NCI-H345 treated with DMSO at 0.1 percent for 48 hours (cell line): ENCODE data around the gene B3GNT8.
"Not testable (repeated sequence)": the region's sequence is repeated elsewhere in the genome, so short reads cannot be mapped to it uniquely, and the experiment has no call there.

Source experiments
- DNase-seq: peaks from one replicate; lab custom pipeline; 2025; ENCODE audit not compliant: unreplicated experiment; lab: John Stamatoyannopoulos, UW

Gene B3GNT8

GRCh38 chr19:41416194-41416674, 10.9 kb downstream of the B3GNT8 start:
- no peak for DNase-seq

DNA sequence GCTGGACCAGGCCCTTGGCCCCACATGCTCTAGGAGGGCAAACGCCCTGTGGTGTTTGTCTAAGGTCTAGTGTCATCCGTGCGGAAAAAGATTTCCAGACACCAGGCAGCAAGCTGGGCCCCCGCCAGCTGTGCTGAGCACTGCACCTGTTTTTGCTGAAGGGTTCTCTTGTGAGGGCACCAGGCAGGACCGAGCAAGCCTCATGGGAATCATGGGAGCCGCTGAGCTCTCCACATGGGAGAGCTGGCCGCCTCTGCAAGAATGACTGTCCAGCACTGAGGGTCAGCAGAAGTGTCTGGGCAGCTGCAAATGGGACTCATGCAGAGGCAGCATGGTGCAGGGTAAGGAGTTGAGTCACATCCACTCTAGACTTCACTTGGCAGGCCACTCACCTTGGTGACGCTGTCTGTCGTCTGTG, 12.0 kb downstream of the B3GNT8 start:
- no peak for DNase-seq

- no peak for DNase-seq
Measured at GRCh38 chr19:41414461-41414860, 12.7 kb downstream of the B3GNT8 start.

DNA sequence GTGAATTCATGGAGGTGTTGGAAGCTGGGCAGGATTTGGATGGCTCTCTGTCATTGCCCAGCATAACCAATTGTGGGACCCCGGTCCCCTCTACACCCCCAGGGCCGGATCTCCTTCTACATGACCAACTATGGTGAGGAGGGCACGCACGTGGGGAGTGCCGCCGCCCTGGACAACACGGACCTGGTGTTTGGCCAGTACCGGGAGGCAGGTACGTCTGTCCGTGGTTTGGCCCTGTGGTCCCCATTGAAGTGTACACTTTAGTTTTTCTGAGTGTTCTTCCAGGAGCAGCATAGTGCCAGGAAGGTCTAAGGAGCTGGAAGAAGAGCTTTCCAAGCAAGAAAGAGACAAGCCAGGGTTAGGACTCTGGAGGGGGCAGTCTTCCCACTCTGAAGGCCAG, 13.2 kb downstream of the B3GNT8 start:
- no peak for DNase-seq

GRCh38 chr19:41412953-41413352, 14.2 kb downstream of the B3GNT8 start:
- no peak for DNase-seq

DNA sequence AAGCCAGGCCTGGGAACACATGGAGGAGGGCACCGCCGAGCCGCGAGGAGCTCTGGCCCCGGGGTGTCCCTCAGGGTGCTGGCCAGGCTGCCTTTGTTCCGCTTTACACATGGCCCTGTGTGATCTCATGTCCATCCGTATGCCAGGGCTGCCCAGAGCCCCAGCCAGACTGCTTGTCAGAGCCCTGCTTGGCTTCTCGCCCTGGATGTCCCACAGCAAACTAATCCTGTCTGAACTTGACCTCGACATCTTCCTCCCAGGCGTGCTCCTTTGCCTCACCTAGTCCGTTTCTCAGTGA, 15.3 kb downstream of the B3GNT8 start:
- no peak for DNase-seq

GRCh38 chr19:41411100-41411967, 15.8 kb downstream of the B3GNT8 start:
- no peak for DNase-seq

DNA sequence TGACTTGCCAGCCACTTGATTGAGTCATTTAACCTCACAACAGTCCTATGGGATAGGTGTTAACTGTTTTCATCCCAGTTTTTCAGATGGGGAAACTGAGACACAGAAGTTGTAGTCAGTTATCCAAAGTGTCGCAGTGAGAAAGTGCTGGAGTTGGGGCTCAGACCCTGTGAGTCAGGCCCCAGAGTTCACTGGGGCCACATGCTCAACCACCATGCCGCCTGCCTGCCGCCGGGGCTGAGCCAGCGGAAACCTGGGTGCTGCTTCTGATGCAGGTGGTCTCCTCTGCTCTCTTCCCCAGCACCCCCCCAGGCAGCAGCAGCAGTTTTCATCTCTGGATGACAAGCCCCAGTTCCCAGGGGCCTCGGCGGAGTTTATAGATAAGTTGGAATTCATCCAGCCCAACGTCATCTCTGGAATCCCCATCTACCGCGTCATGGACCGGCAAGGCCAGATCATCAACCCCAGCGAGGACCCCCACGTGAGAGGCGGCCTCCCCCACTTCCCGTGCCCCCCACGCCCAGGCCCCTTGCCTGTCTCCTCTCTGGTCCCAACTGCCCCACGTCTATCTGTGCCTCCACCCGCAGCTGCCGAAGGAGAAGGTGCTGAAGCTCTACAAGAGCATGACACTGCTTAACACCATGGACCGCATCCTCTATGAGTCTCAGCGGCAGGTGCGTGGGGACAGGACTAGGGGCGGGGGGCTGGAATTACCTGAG, 16.7 kb downstream of the B3GNT8 start:
- no peak for DNase-seq

DNA sequence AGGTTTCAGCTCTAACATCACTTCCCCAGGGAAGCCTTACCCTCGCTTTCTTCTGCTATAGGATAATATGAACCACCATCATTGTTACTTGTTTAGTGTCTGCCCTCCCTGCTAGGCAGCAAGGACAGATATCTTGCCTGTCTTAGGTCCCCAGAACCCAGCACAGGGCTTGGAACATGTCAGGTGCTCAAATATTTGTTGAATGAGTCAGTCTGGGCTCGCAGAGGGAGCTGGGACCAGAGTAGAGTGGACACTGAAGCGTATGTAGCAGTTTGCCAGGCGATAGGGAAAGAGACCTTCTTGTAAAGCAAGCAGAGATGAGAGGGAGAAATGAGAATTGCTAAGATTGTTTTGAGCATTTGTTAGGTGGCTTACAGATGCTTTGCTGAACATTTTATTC, 17.9 kb downstream of the B3GNT8 start:
- DNase-seq: no peak

- not testable (repeated sequence) for DNase-seq
Measured at GRCh38 chr19:41408846-41409245, 18.3 kb downstream of the B3GNT8 start.

DNA sequence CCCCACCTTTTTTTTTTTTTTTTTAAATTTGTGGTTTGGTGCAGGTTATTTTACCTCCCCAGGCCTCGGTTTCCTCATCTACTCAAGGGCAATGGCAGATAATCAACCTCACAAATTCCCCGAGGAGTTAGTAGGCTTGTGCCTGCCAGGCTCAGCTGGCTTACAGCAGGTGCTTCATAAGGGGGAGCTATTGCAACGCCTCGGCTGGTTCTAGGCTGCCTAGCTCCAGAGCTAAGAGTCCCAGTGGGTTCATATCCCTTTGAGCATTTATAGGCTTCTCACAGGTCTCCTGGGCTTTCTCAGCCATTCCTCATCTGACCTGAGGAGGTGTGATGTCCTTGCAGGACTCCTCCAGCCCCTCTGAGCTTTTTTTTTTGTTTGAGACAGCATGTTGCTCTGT, 18.9 kb downstream of the B3GNT8 start:
- no peak for DNase-seq

DNA sequence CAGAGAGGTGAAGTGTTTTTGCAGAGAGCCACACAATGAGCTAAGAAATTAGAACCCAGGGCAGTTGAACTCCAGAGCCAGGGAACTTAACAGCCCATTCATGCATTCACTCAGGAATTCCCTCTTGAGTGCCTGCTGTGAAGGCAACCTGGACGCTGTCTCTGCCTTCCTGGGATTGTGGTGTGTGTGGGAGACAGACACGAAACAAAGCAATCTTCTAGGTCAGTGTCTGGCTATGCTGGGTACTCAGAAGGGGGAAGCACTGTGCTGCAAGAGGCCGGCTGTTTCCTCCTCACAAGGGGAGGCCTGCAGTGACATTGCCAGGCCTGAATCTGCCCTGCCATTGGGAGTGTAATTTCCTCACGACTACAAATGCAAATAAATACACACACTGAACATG, 19.9 kb downstream of the B3GNT8 start:
- DNase-seq: no peak

GRCh38 chr19:41405776-41406175, 21.4 kb downstream of the B3GNT8 start:
- no peak for DNase-seq

DNA sequence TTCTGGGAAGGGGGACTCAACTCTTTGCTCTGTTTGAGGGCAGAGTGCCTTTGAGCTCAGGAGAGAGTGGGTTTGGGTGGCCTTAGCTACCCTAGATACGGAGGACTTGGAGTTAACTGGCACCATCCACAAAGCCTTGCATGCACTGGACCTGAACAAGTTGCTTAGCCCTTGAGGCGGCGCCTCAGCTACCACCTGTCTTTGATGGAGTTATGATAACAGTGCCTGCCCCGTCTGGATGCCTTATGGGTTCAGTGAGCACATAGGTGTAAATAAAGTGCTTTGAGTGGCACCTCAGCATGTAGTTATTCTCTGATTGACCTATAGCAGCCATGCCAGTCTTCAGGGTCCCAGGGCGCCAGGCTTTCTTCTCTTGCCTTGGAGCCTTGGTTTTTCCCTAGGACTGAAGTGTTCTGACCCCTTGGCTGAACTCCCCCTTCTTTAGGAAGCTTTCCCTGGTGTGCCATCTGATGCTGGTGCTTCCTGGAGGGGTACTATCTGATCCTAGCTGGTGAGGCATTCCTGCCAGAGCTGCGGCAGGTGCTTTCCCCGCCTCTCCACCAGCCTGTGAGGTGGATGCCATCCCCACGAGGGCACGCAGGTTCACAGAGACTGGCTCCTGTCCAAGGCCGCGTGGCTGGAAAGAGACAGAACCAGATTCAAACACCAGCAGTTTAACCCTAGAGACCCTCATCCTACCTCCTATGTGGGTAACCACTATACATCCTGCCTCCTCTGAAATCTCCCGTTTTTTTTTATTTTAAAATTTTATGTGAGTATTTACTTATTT, 23.8 kb downstream of the B3GNT8 start:
- DNase-seq: no peak

DNA sequence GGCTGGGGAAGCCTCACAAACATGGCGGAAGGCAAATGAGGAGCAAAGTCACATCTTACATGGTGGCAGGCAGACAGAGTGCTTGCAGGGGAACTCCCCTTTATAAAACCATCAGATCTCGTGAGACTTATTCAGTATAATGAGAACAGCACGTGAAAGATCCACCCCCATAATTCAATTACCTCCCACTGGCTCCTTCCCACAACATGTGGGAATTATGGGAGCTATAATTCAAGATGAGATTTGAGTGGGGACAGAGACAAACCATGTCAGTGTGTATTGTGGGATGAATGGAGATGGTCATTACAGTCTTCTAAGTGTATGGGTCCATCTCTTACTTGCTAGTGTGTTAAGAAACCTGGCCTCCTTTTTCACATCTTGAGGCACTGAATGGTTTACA, 25.2 kb downstream of the B3GNT8 start:
- DNase-seq: no peak

- no peak for DNase-seq
Measured at GRCh38 chr19:41401483-41401882, 25.7 kb downstream of the B3GNT8 start.

DNA sequence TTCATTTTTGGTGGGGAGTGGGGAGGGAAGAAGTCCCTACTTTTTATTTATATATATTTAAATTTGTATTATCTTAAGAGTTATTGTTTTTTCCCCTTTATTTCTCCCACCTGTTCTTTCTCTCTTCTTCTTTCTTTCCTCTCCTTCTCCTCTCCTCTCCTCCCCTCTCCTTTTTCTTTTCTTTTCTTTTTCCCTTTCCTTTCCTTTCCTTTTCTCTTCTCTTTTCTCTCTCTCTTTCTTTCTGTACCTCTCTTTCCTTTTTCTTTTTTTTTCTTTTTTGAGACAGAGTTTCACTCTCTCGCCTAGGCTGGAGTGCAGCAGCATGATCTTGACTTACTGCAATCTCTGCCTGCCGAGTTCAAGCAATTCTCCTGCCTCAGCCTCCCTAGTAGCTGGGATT, 27.6 kb downstream of the B3GNT8 start:
- DNase-seq: no peak

GRCh38 chr19:41399091-41399490, 28.1 kb downstream of the B3GNT8 start:
- no peak for DNase-seq

DNA sequence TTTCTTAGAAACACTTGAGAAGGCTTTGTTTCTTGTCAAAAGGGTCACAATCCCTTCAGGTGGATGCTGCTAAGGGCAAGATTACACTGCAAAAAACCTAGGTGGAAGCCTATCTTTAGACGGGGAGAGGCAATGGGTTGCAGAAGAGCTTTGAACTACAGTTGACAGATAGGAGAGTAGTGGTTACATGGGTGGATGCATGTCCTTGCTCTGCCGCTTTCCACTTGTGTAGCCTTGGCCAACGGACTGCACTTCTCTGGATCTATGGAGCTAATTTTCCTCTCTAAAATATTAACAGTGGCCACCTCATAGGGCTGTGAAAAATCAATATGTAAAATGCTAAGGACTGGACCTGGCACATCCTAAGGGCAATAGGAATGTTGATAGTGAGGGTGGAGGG, 28.6 kb downstream of the B3GNT8 start:
- DNase-seq: no peak

GRCh38 chr19:41398050-41398418, 29.1 kb downstream of the B3GNT8 start:
- DNase-seq: no peak

- DNase-seq: peak; percentile 92
Measured at GRCh38 chr19:41397086-41398049, 29.8 kb downstream of the B3GNT8 start, which contains the start of the genes BCKDHA and EXOSC5. Gene BCKDHA, plus strand, starts transcription at chr19:41397818. Its CDS starts 10 bp downstream, at chr19:41397828. Gene EXOSC5, minus strand, starts transcription at chr19:41397359. Its CDS starts 31 bp downstream, at chr19:41397328.
